ENCODE measurements around the gene ZBTB16.

DNA sequence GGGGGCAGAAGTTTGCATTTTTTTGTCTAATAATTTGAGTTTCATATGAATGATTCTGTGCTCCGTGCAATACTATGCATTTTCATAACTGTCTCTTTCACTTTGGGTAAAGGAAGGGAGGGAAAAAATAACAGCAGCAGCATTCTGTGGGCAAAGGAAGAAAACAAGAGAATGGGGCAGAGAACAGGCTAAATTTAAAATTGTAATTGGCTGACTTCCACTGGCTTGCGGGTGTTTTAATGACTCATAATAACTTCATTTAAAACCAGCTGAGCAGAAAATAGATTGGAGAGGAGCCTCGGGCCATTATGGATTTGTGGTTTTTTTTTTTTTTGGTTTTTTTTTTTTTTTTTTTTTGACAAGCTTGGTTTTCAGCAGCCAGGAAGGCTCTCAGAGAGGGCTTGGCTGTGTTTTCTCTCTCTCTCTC, 107.4 kb downstream of the ZBTB16 start:
- TF ChIP-seq, protein P1, sequence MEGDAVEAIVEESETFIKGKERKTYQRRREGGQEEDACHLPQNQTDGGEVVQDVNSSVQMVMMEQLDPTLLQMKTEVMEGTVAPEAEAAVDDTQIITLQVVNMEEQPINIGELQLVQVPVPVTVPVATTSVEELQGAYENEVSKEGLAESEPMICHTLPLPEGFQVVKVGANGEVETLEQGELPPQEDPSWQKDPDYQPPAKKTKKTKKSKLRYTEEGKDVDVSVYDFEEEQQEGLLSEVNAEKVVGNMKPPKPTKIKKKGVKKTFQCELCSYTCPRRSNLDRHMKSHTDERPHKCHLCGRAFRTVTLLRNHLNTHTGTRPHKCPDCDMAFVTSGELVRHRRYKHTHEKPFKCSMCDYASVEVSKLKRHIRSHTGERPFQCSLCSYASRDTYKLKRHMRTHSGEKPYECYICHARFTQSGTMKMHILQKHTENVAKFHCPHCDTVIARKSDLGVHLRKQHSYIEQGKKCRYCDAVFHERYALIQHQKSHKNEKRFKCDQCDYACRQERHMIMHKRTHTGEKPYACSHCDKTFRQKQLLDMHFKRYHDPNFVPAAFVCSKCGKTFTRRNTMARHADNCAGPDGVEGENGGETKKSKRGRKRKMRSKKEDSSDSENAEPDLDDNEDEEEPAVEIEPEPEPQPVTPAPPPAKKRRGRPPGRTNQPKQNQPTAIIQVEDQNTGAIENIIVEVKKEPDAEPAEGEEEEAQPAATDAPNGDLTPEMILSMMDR (tag by site-specific recombination; IDR thresholded peaks at IDR 0.05), result no peak
- TF ChIP-seq HOXA7 (CRISPR knock-in tag; IDR thresholded peaks at IDR 0.05; ENCODE audit: borderline replicate concordance) (no peak), ZNF791 (tag by site-specific recombination; IDR thresholded peaks at IDR 0.05) (no peak), ZNF701 (tag by site-specific recombination; IDR thresholded peaks at IDR 0.05) (no peak), ZNF292 (tag by site-specific recombination; IDR thresholded peaks at IDR 0.05; ENCODE audit: borderline replicate concordance, low read depth) (no peak), ZNF629 (tag by site-specific recombination; IDR thresholded peaks at IDR 0.05) (peak; percentile 90), YY2 (tag by site-specific recombination; IDR thresholded peaks at IDR 0.05) (no peak), YY1 (tag by site-specific recombination; IDR thresholded peaks at IDR 0.05) (no peak), ZNF660 (tag by site-specific recombination; IDR thresholded peaks at IDR 0.05) (0 out of 2 replicates have a peak, but pooled peaks have one; percentile 15), RBAK (tag by site-specific recombination; IDR thresholded peaks at IDR 0.05) (no peak)
- TF ChIP-seq, protein P2, sequence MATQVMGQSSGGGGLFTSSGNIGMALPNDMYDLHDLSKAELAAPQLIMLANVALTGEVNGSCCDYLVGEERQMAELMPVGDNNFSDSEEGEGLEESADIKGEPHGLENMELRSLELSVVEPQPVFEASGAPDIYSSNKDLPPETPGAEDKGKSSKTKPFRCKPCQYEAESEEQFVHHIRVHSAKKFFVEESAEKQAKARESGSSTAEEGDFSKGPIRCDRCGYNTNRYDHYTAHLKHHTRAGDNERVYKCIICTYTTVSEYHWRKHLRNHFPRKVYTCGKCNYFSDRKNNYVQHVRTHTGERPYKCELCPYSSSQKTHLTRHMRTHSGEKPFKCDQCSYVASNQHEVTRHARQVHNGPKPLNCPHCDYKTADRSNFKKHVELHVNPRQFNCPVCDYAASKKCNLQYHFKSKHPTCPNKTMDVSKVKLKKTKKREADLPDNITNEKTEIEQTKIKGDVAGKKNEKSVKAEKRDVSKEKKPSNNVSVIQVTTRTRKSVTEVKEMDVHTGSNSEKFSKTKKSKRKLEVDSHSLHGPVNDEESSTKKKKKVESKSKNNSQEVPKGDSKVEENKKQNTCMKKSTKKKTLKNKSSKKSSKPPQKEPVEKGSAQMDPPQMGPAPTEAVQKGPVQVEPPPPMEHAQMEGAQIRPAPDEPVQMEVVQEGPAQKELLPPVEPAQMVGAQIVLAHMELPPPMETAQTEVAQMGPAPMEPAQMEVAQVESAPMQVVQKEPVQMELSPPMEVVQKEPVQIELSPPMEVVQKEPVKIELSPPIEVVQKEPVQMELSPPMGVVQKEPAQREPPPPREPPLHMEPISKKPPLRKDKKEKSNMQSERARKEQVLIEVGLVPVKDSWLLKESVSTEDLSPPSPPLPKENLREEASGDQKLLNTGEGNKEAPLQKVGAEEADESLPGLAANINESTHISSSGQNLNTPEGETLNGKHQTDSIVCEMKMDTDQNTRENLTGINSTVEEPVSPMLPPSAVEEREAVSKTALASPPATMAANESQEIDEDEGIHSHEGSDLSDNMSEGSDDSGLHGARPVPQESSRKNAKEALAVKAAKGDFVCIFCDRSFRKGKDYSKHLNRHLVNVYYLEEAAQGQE (tag by site-specific recombination; IDR thresholded peaks at IDR 0.05), result no peak
- TF ChIP-seq, protein P3, sequence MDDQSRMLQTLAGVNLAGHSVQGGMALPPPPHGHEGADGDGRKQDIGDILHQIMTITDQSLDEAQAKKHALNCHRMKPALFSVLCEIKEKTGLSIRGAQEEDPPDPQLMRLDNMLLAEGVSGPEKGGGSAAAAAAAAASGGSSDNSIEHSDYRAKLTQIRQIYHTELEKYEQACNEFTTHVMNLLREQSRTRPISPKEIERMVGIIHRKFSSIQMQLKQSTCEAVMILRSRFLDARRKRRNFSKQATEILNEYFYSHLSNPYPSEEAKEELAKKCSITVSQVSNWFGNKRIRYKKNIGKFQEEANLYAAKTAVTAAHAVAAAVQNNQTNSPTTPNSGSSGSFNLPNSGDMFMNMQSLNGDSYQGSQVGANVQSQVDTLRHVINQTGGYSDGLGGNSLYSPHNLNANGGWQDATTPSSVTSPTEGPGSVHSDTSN (CRISPR knock-in tag; IDR thresholded peaks at IDR 0.05), result no peak

Data from HEK293 (cell line).